Duodenal mucosa (tissue), 2 donors: ENCODE measurements around the gene NRXN2.

Source experiments
- H3K27ac ChIP-seq: one replicate; pipeline ENCODE4 v1.7.0; 2013; ENCODE audit warnings: low read depth, low read length
- H3K27me3 ChIP-seq, 2 donors: one replicate each; pipeline ENCODE4 v1.7.0; 2013; ENCODE audit warnings: low read length in 2 of 2, control low read depth in 1 of 2; ENCODE audit not compliant: insufficient read depth in 2 of 2, control insufficient read depth in 1 of 2
- H3K36me3 ChIP-seq, 2 donors: one replicate each; pipeline ENCODE4 v1.7.0; 2013; ENCODE audit warnings: low read length in 2 of 2, control low read depth in 1 of 2; ENCODE audit not compliant: insufficient read depth in 2 of 2, control insufficient read depth in 1 of 2
- H3K4me1 ChIP-seq, 2 donors: one replicate each; pipeline ENCODE4 v1.7.0; 2013; ENCODE audit warnings: low read length in 2 of 2, control low read depth in 1 of 2; ENCODE audit not compliant: insufficient read depth in 2 of 2, control insufficient read depth in 1 of 2
- H3K4me3 ChIP-seq, 2 donors: one replicate each; pipeline ENCODE4 v1.7.0; 2013; ENCODE audit warnings: low read length in 2 of 2, low read depth in 1 of 2
- H3K9ac ChIP-seq, 2 donors: one replicate each; pipeline ENCODE4 v1.7.0; 2013; ENCODE audit warnings: low read length in 2 of 2, low read depth in 1 of 2
- H3K9me3 ChIP-seq, 2 donors: one replicate each; pipeline ENCODE4 v1.7.0; 2013; ENCODE audit warnings: low read length in 2 of 2, control low read depth in 1 of 2; ENCODE audit not compliant: control insufficient read depth in 1 of 2

NRXN2 gene

DNA sequence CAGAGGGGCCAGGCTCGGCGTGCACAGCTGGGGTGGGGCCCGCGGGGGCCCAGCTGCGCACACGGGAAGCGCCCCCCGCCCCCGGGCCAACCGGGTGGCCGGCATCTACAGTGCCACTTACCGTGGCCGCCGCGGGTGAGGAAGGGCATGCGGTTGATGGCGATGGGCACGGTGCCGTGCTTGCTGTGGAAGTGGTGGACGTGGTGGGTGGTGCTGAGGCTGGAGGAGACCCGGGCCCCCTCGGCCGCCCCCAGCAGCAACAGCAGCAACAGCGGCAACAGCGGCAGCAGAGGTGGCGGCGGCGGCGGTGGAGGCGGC is 80.6 kb downstream of the NRXN2 start:
- Histone ChIP-seq H3K9ac (no peak overlapping the region), H3K4me3 (no peak overlapping the region), H3K27ac (no peak overlapping the region), H3K4me1 (no peaks in the 10 kb centered on the region), H3K9me3 (no peaks in the 10 kb centered on the region), H3K36me3 (no peaks in the 10 kb centered on the region), H3K27me3 (peaks cover 58 to 68% of the 10 kb centered on the region in 2 donors)

DNA sequence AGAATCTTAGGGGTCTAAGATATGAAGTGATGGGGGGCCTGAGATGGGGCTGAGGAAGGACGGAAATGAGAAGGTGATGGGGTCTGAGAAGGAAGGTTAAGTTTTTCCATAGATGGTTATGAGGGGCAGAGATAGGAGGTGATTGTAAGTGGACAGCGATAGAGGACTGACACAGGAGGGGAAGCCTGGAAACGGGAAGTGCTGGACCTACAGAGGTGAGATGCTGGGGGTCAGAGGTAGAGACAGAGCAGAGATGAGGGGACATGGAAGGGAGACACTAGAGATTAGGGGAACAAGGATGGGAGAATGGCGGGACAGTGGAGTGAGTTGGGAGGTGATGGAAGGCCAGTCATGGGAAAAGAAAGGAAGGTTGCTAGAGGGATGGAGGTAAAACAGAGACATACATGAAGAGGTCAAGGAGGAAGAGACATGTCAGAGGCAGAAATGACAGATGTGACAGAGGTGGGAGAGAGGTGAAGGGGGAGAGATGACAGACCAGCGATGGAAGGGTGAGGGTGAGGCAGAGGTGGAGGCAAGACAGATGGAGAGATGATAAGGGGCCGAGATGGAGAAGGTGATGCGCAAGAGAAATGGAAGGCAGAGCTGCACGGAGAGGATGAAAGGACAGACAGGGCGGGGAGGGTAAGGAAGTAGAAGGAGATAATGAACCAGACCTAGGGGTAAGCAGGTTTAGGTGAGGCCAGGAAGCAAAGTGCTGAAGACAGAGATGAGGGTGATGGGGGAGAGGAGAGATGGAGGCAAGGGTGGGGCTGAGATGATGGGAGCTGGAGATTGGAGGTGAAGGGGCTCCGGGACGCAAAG is 81.2 kb downstream of the NRXN2 start:
- Histone ChIP-seq H3K9me3 (no peaks in the 10 kb centered on the region), H3K36me3 (no peaks in the 10 kb centered on the region), H3K27me3 (peaks cover 58 to 70% of the 10 kb centered on the region in 2 donors), H3K4me3 (no peak overlapping the region), H3K9ac (no peak overlapping the region), H3K27ac (no peak overlapping the region), H3K4me1 (no peaks in the 10 kb centered on the region)

DNA sequence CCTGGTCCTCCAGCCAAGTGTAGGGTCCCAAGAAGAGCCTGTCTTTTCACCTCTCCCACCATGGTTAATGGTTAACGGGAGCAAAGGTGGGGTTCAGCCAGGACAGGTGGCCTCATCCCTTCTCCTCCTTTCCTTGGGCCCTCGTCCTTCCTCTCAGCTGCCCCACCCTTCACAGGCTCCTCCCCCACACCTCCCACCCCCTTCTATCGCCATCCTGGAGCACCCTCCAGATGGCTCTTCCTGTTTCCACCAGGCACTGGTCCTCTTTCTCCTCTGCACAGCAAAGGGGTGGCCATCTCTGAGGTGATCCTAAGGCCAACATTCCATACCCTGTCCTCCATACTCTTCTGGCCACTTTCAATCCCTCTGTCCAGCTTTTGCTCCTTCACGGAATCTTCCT is 83.1 kb downstream of the NRXN2 start:
- no peak overlapping the region for H3K4me3 ChIP-seq
- H3K9ac ChIP-seq = no peak overlapping the region
- no peaks in the 10 kb centered on the region for H3K9me3 ChIP-seq
- H3K36me3 ChIP-seq = no peaks in the 10 kb centered on the region
- H3K4me1 ChIP-seq = no peaks in the 10 kb centered on the region
- no peak overlapping the region for H3K27ac ChIP-seq
- peaks cover 51 to 52% of the 10 kb centered on the region in 2 donors for H3K27me3 ChIP-seq

DNA sequence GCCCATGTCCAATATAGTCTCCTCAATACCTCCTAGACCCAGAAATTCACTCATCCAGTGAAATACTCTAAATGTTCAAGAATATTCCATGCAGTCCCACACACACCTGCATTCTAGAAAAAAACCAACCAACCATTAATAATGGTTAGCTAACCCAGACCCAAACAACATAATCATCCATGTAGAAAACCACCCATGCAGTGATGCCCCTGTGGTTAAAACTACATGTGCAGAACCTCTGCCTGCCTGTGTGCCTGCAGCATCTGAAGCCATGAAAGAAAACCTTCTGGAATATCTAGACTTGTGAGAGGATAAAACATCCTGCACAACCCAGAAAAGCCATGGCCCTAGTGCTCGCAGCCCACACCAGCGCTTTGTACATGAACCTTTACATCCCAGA is 84.2 kb downstream of the NRXN2 start:
- no peaks in the 10 kb centered on the region for H3K4me1 ChIP-seq
- peaks cover 41% of the 10 kb centered on the region in 2 donors for H3K27me3 ChIP-seq
- H3K36me3 ChIP-seq = no peaks in the 10 kb centered on the region
- no peak overlapping the region for H3K27ac ChIP-seq
- no peak overlapping the region for H3K9ac ChIP-seq
- no peak overlapping the region for H3K4me3 ChIP-seq
- H3K9me3 ChIP-seq = no peaks in the 10 kb centered on the region

DNA sequence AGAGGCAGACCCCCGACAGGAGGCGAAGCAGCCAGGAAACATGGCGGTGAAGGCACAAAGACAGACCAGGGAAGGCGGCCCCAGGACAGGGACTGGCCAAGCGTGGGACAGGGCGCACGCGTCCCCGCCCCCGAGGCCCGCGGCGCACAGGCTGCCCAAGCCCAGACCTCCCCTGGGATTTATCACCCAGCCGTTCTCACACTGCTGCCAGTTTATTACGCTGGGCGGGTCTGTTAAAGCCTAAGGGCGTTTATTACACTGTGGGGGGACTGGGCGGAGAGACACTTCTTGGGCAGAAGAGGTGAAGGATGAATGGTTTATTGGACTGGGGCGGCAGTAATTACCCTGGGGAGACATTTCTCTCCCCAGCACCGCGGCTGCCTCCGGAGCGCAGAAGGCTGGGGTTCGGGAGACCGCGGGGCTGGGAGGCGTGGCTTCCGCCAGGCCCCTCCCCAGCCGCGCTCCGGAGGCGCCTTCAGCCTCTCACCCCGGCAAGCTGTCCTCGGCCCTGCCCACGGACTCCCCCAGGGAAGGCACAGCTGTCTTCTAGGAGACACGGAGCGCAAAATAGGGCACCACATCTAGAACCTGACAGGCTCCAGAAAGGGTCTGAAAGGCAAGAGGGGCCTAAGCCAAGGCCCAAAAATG is 84.9 kb downstream of the NRXN2 start:
- Histone ChIP-seq H3K4me1 (no peaks in the 10 kb centered on the region), H3K36me3 (no peaks in the 10 kb centered on the region), H3K4me3 (peak overlapping the region in 1 of 2 donors; percentile 10), H3K9me3 (no peaks in the 10 kb centered on the region), H3K27ac (no peak overlapping the region), H3K9ac (no peak overlapping the region), H3K27me3 (peaks cover 40% of the 10 kb centered on the region in 2 donors)

DNA sequence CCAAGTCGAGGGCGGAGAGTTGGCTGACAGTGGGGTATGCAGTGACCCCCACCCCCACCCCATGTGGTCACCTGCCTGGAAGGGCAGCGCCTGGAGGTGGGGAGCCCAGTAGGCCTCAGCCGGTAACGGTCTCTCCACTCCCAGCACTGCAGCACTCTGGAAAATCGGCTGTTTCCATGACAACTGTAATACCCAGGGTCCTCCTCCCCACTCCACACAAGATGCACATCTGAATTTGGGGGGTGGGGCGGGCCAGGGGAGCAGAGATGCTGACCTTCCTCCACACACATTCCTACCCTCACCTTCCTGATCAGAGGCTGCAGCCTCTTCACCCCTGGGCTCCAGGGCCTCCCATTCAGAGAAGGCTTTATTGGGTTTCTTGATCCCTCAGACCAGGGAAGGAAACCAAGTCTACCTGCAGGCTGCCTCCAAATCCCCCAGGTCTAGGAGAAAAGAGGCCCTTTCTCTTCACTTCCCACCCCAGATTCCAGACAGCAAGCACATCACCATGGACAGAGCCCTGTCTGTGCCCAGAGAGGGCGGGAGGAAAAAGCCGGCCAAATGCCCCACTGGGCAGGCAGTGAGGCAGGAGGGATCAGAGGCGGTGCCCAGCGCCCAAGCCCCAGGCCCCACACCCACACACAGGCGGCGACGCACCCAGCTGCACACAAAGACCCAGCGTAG is 85.5 kb downstream of the NRXN2 start:
- no peaks in the 10 kb centered on the region for H3K9me3 ChIP-seq
- H3K4me3 ChIP-seq = peak overlapping the region in 1 of 2 donors; percentile 10
- H3K4me1 ChIP-seq = no peaks in the 10 kb centered on the region
- no peak overlapping the region for H3K9ac ChIP-seq
- no peaks in the 10 kb centered on the region for H3K36me3 ChIP-seq
- H3K27ac ChIP-seq = no peak overlapping the region
- H3K27me3 ChIP-seq = peaks cover 40% of the 10 kb centered on the region in 2 donors

DNA sequence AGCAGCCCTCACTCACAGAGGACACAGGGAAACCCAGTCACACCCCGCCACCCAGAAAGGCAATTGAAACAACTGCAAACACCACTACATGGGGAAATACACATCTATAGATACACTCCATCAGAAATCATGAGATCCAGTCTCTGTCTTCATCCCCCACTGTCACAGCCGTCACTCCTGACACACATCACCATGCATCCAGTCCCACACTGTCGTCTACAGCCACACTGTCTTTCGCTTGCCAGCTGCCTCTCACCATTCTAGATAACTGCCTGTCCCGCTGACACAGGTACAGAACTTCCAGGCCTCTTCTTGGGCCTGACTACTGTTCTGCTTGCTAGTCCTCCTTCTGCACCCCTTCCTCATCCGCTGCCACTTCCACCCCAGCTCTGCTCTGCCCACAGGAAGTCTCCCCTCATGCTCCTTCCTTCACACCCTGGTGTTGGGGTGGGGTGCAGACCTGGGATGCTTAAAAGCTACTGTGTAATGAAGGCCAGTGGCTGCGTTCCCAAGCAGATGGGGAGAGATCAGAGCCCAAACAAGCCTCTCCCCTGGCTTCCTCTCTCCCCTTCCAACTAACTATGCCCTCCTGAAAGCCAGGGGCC is 89.3 kb downstream of the NRXN2 start:
- Histone ChIP-seq H3K9me3 (no peaks in the 10 kb centered on the region), H3K4me1 (no peaks in the 10 kb centered on the region), H3K4me3 (no peak overlapping the region), H3K36me3 (no peaks in the 10 kb centered on the region), H3K9ac (no peak overlapping the region), H3K27me3 (peaks cover 4 to 8% of the 10 kb centered on the region in 2 donors), H3K27ac (no peak overlapping the region)

DNA sequence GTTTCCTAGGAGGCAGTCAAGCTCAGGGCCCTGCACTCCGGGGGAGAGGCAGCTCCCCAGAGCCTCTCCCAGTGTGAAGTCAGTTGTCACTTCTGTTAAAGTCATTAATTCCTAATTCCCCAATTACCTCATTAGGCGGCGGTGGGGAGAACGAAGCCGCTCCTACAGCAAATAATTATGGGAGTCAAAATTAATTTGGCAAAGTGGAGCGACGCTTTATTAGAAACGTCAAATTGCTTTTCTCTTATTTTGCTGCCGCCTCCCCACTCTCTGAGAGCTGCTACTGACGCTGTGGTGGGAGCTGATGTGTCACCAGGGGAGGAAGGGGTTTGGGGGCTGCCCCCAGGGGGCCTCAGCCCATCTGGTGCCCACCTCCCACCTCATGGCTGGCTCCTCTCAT is 90.3 kb downstream of the NRXN2 start:
- H3K27me3 ChIP-seq = peaks cover 0 to 8% of the 10 kb centered on the region in 2 donors
- no peak overlapping the region for H3K27ac ChIP-seq
- no peak overlapping the region for H3K4me3 ChIP-seq
- H3K9ac ChIP-seq = no peak overlapping the region
- H3K4me1 ChIP-seq = no peaks in the 10 kb centered on the region
- H3K9me3 ChIP-seq = no peaks in the 10 kb centered on the region
- no peaks in the 10 kb centered on the region for H3K36me3 ChIP-seq

DNA sequence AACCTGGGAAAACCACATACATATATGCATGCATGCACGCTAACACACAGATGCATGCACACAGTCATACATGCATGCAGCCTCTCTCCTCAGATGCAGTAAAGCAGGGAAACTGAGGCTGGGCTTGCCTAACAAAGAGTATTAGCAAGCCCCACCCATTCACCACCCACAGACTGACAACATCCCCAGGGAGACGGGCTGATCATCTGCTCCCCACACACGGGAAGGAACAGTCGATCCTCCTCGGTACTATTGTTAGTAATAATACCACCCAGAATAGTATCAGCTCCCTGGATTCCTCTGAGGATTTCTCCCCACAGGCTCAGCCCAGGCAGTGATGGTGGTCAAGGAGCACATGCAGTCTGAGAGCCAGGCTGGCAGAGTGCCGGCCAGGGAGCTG is 90.8 kb downstream of the NRXN2 start:
- H3K36me3 ChIP-seq = no peaks in the 10 kb centered on the region

DNA sequence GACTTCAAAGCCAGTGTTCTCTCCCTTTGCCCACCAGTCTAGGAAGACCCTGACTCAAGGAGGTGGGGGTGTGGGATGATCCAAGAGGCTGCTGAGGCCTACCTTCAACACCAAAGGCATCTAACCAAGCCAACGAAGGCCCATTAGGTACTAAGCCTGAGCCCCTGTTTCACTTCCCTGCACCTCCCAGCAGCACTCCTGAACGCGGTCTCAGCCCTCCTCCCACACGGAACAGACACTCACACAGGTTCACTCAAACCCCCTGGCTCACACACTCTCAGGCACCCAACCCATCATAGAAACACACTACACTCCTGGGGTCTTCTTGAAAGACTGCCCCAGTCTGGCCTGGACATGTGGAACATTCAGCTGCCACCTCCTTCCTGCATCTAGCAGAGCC is 91.3 kb downstream of the NRXN2 start:
- Histone ChIP-seq H3K27ac (no peak overlapping the region), H3K9ac (no peak overlapping the region), H3K36me3 (no peaks in the 10 kb centered on the region), H3K4me1 (no peaks in the 10 kb centered on the region), H3K4me3 (no peak overlapping the region), H3K27me3 (peaks cover 0 to 5% of the 10 kb centered on the region in 2 donors), H3K9me3 (no peaks in the 10 kb centered on the region)

More for the DNA sequence above, 90.8 kb downstream of the NRXN2 start:
- H3K4me3 ChIP-seq = no peak overlapping the region
- no peaks in the 10 kb centered on the region for H3K4me1 ChIP-seq
- H3K9ac ChIP-seq = no peak overlapping the region
- no peaks in the 10 kb centered on the region for H3K9me3 ChIP-seq
- peaks cover 0 to 8% of the 10 kb centered on the region in 2 donors for H3K27me3 ChIP-seq
- no peak overlapping the region for H3K27ac ChIP-seq
